GM12874 (cell line): Measurements from ENCODE around the gene WNT5B.

Experiments used
- TF ChIP-seq, protein P1 (sequence below): IDR thresholded peaks from 2 replicates; pipeline ENCODE4 v1.5.1; 2011; ENCODE audit warnings: low read depth, mild to moderate bottlenecking, control low read depth, low read length, moderate library complexity; ENCODE audit not compliant: insufficient read depth

The WNT5B gene

DNA sequence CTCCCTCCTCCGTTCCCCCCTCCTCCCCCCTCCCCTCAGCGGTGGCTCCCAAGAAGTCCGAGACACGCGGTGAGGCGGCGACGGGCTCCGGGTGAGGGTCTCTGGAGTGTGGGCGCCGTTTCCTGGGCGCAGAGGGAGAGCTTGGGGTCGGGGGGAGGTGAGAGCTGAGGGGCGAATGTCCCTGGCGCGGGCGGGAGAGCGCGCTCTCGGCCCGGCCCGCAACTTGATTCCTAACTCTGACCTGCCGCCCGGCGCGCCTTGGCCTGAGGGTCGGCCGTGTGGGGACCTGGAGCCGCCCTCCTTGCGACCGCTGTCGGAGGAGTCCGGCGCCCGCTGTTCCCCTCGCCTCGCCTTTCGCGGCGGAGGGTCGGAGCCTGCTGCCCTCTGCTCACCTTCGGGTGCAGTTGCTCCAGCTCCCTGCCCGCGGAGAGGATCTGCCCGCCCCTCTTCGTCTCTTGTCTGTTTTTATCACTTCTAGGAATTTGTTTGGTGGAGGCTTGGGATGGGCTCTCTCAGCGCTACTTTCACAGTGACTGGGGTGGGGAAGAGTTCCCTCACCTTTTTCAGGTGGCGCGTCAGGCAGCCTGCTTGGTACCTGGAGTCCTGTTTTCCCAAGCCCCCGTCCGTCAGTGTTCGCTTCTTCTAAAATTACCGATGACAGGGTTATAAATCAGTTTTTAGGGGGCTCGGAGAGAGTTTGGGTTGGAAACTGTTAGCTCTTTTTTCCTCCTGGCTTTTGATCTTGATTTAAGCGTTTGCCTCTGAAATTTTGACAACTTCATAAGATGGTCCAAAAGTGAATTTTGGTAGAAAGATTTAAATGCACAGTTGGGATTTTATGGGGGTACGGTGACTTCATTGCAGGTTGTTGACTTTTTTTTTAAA lies 62.3 kb downstream of the WNT5B start:
- TF ChIP-seq, protein P1, sequence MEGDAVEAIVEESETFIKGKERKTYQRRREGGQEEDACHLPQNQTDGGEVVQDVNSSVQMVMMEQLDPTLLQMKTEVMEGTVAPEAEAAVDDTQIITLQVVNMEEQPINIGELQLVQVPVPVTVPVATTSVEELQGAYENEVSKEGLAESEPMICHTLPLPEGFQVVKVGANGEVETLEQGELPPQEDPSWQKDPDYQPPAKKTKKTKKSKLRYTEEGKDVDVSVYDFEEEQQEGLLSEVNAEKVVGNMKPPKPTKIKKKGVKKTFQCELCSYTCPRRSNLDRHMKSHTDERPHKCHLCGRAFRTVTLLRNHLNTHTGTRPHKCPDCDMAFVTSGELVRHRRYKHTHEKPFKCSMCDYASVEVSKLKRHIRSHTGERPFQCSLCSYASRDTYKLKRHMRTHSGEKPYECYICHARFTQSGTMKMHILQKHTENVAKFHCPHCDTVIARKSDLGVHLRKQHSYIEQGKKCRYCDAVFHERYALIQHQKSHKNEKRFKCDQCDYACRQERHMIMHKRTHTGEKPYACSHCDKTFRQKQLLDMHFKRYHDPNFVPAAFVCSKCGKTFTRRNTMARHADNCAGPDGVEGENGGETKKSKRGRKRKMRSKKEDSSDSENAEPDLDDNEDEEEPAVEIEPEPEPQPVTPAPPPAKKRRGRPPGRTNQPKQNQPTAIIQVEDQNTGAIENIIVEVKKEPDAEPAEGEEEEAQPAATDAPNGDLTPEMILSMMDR, result 0 out of 2 replicates have a peak, but pooled peaks have one; percentile 2

DNA sequence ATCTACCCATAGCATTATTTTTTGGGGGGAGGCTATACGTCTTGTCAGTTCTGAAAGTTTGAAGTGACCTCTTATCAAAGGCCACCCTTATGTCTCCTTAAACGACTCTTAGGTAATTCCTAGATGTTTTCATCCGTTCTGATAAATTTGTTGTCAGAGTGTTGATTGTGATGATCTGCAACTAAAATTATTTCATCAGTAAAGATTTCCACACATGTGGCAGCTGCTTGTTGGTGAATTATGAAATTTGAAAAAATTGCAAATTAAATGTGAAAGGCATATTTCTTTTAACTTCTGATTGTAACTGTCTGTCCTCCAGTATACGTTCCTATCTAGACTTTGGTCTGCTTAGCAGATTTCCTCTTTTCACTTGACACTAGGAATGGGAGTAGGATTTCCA lies 63.2 kb downstream of the WNT5B start:
- TF ChIP-seq, protein P1, result no peak

DNA sequence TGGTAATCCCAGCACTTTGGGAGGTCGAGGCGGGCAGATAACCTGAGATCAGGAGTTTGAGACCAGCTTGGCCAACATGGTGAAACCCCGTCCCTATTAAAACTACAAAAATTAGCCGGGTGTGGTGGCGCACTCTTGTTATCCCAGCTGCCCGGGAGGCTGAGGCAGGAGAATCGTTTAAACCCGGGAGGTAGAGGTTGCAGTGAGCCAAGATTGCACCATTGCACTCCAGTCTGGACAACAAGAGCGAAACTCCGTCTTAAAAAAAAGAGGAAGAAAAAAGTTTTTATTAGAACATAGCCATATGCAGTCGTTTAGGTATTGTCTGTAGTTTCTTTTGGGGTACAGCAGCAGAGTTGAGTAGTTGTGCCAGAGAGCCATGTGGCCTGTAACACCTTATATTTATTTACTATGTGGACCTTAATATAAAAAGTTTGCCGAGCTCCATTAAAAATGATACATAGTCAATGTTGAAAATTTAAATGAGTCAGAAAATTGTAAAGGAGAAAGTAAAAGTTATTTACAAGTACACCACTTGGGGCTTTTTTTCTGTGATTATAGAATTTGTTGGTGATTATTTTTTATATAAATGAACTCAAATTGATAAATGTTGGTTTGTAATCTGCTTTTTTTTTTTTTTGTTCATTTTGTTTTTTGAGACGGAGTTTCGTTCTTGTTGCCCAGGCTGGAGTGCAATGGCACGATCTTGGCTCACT lies 64.0 kb downstream of the WNT5B start:
- TF ChIP-seq, protein P1, result no peak

DNA sequence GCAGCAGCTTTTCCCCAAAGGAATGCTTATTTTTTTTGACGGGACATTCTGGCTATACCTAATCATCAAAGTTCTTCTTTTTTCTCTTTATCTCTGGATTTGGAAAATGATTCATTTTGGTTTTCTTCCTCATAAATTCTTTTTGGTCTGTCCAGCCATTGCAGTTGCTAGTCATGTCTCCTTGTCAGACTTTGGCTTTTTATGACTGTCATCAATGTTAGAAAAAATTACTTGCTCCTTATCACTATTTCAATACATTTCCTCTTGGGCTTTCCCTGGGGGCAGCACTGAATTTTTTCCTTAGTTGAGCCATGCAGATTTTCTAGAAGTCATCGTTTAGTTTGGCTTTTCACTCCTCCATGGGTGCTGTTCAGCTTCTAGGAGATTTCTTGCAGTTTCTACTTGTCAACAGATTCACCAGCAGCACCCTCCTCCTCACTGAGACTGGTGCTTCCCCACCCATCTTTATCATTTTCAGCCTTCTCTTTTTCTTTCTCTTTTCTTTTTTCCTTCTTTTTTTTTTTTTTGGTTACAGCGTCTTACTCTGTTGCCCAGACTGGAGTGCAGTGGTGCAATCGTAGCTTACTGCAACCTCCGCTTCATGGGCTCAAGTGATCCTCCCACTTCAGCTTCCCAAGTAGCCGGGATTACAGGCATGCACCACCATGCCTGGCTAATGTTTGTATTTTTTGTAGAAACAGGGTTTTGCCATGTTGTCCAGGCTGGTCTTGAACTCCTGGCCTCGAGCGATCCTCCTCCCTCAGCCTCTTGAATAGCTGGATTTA lies 67.0 kb downstream of the WNT5B start:
- TF ChIP-seq, protein P1, result no peak

DNA sequence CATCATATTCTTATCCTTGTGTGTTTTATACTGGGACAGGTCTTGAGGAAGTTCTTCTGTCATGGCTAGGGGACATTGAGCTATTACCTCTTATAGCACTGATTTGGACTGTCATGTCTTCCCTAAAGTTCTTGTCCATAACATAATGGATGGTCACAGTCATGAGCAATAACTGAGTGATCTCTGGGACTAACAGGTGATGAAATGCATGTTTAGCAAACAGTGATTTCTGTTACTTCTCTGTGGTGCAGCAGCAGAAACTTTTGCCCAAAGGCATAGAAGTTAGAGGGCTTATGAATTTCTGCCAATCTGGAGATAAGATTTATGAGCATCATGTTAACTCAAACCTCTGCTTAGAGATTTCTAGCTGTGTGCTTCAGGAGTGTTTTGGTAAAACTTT lies 67.8 kb downstream of the WNT5B start:
- TF ChIP-seq, protein P1, result no peak
